ENCODE data around the gene SLCO2A1.

The SLCO2A1 gene

GRCh38 chr3:133938770-133939462, 90.8 kb downstream of the SLCO2A1 start:
- H3K9ac ChIP-seq (ENCODE audit: low read length) = no peak overlapping the region
- no peak overlapping the region for H2AFZ ChIP-seq (ENCODE audit: low read depth, low read length, severe bottlenecking)
- H3K36me3 ChIP-seq (ENCODE audit: low read length) = no peaks in the 10 kb centered on the region
- H3K79me2 ChIP-seq (ENCODE audit: insufficient read depth, low read length) = no peaks in the 10 kb centered on the region
- no peak overlapping the region for H3K27ac ChIP-seq (ENCODE audit: low read depth, low read length)
- H3K9me3 ChIP-seq (ENCODE audit: insufficient read depth, low read length) = no peaks in the 10 kb centered on the region
- no peaks in the 10 kb centered on the region for H4K20me1 ChIP-seq (ENCODE audit: low read depth, low read length)
- no peaks in the 10 kb centered on the region for H3F3A ChIP-seq (ENCODE audit: insufficient read depth)
- no peaks in the 10 kb centered on the region for H3K27me3 ChIP-seq (ENCODE audit: low read length)
- H3K4me2 ChIP-seq (ENCODE audit: low read depth, low read length, poor library complexity, severe bottlenecking) = no peak overlapping the region
- no peak for TF ChIP-seq CTCF (IDR thresholded peaks at IDR 0.05; ENCODE audit: insufficient read depth, low read length, poor library complexity, severe bottlenecking)
- H3K9me2 ChIP-seq (replicated peaks; ENCODE audit: insufficient read depth, low read length) = no peaks in the 10 kb centered on the region
- no peak overlapping the region for H3K4me3 ChIP-seq (ENCODE audit: insufficient read depth, low read length, poor library complexity, severe bottlenecking)

GRCh38 chr3:133937756-133938601, 91.7 kb downstream of the SLCO2A1 start:
- no peak overlapping the region for H2AFZ ChIP-seq (ENCODE audit: low read depth, low read length, severe bottlenecking)
- H3K27ac ChIP-seq (ENCODE audit: low read depth, low read length) = no peak overlapping the region
- no peak for TF ChIP-seq EZH2phosphoT487 (conservative IDR thresholded peaks at IDR 0.05; ENCODE audit: low read length)
- TF ChIP-seq CTCF (IDR thresholded peaks at IDR 0.05; ENCODE audit: insufficient read depth, low read length, poor library complexity, severe bottlenecking) = no peak
- no peak overlapping the region for H3K9ac ChIP-seq (ENCODE audit: low read length)
- no peaks in the 10 kb centered on the region for H4K20me1 ChIP-seq (ENCODE audit: low read depth, low read length)
- H3K36me3 ChIP-seq (ENCODE audit: low read length) = no peaks in the 10 kb centered on the region
- no peaks in the 10 kb centered on the region for H3K27me3 ChIP-seq (ENCODE audit: low read length)
- no peaks in the 10 kb centered on the region for H3K9me2 ChIP-seq (replicated peaks; ENCODE audit: insufficient read depth, low read length)
- no peaks in the 10 kb centered on the region for H3F3A ChIP-seq (ENCODE audit: insufficient read depth)
- no peaks in the 10 kb centered on the region for H3K79me2 ChIP-seq (ENCODE audit: insufficient read depth, low read length)
- H3K4me3 ChIP-seq (ENCODE audit: insufficient read depth, low read length, poor library complexity, severe bottlenecking) = no peak overlapping the region
- no peaks in the 10 kb centered on the region for H3K9me3 ChIP-seq (ENCODE audit: insufficient read depth, low read length)
- H3K4me2 ChIP-seq (ENCODE audit: low read depth, low read length, poor library complexity, severe bottlenecking) = no peak overlapping the region

GRCh38 chr3:133937061-133937686, 92.6 kb downstream of the SLCO2A1 start:
- Histone ChIP-seq H3K27me3 (ENCODE audit: low read length) (no peaks in the 10 kb centered on the region), H3F3A (ENCODE audit: insufficient read depth) (no peaks in the 10 kb centered on the region), H3K36me3 (ENCODE audit: low read length) (no peaks in the 10 kb centered on the region), H3K79me2 (ENCODE audit: insufficient read depth, low read length) (no peaks in the 10 kb centered on the region), H3K4me2 (ENCODE audit: low read depth, low read length, poor library complexity, severe bottlenecking) (no peak overlapping the region), H3K4me3 (ENCODE audit: insufficient read depth, low read length, poor library complexity, severe bottlenecking) (no peak overlapping the region), H3K9ac (ENCODE audit: low read length) (no peak overlapping the region), H2AFZ (ENCODE audit: low read depth, low read length, severe bottlenecking) (no peak overlapping the region), H3K9me2 (replicated peaks; ENCODE audit: insufficient read depth, low read length) (no peaks in the 10 kb centered on the region), H3K27ac (ENCODE audit: low read depth, low read length) (no peak overlapping the region), H4K20me1 (ENCODE audit: low read depth, low read length) (no peaks in the 10 kb centered on the region), H3K9me3 (ENCODE audit: insufficient read depth, low read length) (no peaks in the 10 kb centered on the region)
- TF ChIP-seq EZH2phosphoT487 (conservative IDR thresholded peaks at IDR 0.05; ENCODE audit: low read length) = no peak
- TF ChIP-seq CTCF (IDR thresholded peaks at IDR 0.05; ENCODE audit: insufficient read depth, low read length, poor library complexity, severe bottlenecking) = no peak

All from SU-DHL-6 (cell line).